Stimulated activated CD4-positive, alpha-beta T cell treated with anti-CD3 and anti-CD28 coated beads, Interleukin-15, amount 100 ng/mL, for 24 hours (primary cell): ENCODE results near the gene AKAIN1.

Experiments used
- DNase-seq: peaks from one replicate; pipeline ENCODE4 v3.0.0-alpha.2; 2020

AKAIN1 gene, protein sequence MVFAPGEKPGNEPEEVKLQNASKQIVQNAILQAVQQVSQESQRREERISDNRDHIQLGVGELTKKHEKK

DNA sequence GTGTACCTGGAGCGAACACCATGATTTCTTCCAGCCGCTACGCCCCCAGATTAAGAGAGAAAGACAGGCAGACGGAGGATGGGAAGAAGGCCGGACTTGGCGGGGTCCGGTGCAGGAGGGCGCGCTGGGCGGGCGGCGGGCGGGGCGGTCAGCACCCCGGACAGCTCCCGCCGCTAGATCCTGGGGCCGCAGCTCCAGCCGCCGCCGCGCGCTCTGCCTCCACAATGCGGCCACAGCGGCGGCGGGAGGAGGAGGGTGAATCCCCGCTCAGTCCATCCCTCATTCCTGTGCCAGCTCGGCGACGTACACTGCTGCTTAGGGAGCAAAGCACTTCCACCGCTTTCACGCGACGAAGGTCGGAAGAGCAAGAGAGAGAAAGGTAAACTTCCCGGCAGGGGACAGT is at the start of gene AKAIN1:
Gene AKAIN1, minus strand, starts transcription at position 226 of the 403 bp plus-strand sequence. Its CDS starts 204 bp downstream, at position 22.
- DNase-seq = peak; percentile 47

DNA sequence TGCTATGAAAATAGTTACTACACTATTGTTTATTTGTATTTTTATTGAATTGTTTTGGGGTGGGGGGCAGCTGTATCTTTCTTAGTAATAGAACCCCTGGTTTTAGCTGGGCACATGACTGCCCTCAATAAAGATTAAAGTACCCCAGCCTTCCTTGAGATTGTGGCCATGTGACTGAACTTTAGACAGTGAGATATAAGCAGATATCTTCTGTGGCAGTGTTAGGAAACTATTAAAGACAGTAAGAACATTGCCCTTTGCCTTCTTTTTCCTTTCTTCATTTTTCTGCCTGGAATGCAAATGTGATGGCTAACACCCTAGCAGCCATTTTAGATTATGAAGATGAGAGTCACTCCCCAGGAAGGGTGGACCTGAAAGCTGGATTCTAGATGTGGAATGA is 47.9 kb upstream of the AKAIN1 start:
- no peak for DNase-seq

DNA sequence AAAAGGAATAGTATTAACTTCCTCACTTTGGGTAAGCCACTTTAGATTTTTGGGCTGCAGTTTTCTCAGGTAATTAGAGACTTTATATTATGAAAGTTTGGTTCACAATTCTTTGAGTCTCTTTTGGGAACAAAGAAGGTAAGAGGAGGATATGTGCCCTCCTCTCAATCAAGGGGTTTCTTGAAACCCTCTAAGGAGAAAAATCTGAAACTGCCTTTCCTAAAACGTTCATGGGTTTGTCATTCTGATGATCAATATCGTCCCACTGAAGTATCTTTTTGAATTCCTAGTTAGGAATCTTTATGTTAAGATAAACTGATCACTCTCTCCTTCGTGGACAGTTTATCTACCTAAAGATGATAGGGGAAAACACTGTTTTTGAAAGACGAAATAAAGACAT is 42.4 kb upstream of the AKAIN1 start:
- DNase-seq = no peak

DNA sequence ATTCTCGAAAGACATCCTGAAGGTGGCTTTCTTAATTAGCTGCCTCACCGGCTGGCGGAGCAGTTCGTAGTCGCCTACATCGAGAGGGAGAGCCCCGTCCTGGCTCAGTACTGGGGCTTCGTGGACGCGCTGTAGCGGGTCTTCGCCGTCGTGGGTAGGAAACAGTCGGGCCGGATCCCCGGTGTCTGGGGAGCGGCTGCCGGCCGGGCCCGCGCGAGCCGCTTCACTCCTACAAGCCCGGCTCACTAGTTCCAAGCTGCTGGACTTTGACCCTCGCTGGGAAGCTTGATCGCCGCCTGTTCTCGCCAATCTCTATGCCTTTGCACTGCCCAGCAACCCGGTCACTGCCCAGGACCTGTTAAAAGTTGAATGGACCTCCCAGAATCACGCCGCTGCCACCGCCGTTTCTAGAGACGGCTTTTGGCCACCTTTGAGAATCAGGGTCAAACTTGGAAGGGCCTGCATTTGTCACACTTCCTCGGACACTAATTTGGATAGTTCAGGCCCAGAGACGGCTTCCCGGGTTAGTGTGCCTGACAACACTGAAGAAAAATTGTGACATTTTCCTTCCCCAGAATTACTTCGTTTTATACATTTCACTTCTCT is 41.4 kb upstream of the AKAIN1 start:
- peak; percentile 56 for DNase-seq

DNA sequence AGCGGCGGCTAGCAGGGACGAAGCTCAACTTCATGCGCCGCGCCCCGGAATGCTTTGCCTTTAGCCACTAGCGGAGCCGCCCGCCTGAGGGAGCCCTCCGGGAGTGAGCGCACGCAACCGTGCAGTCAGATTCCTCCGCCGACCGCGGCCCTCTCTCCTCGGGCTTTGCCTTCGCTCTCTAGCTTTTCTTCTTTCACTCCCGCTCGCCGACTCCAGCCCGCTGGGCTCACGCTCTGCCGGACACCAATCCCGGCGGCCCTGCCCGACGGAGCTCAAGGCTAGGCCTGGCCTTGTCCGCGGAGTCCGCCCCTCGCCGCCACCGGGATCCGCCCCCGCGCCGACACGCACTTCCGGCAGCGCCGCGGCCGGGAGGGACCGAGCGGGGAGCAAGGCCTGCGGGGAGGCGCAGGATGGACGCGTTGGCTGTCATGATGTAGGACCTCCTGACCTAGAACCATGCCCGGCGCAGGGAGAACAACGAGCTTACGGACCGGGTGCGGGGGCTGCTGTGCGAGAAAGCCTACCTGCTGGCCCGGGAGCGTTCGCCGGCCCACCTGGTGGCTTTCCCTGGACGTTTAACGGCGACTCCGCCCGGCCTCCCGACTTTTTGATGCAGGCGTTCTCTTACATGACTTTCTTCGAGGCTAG is 40.8 kb upstream of the AKAIN1 start:
- DNase-seq = peak; percentile 88

DNA sequence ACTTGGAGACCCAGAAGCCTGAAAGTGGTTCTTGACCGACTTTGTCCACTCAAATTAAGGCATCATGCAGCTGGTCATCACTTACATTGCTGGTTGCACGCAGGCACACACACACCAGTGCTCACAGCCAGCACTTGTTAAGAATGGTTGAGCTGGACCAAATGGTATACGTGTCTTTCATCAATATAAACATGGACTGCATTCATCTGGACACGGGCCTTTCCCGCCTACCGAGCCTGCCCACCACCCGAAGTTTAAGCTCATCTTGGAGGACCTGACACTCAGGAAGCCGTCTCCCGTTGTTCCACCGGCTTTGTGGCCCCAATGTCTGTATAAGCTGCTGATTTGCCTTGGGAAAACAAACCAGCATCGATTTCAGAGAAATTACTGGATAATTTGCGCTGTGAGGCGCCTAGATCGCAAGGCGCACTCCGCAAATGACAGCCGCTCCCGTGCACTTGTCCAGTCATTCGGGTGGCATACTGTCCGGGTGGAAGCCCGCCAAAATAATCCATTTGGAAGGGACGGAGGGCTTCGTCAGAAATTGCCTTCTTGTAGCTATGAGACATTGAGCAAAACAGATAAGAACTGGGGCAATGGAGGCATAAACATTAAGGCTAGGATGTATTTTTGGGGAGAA is 40.1 kb upstream of the AKAIN1 start:
- no peak for DNase-seq

DNA sequence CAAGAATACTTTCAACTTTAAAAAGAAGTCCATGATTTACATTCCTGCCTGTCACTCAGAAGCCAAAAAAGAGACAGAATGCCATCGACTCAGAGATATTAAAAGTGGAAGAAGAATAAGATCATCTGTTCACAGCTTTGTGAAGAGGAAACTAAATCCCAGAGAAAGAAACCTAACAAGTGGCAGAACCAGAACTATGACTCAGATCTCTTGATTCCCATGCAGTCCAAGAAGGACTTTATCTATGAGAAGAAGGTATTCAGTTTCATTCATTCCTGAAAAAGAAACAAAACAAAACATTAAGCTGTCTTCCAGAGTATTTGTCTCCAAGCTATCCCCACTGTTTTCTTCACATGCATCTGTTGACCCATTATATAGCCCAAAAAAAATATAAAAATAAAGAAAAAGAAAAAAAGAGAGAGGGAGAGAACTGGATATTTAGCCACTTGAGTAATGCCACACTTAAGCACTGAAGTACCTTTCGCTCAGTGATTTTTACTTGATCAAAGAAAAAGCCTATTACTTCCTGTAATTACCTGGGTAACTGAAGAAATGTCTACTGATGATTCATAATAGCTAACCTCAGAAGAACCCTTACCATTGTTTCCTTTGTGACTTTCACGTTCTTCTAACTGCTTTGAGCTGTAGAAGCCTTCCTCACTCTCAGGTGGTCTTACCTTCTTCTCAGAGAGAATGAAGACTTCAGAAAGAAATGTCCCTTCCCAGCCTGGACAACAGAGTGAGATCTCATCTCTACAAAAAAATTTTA is 17.7 kb upstream of the AKAIN1 start:
- no peak for DNase-seq

DNA sequence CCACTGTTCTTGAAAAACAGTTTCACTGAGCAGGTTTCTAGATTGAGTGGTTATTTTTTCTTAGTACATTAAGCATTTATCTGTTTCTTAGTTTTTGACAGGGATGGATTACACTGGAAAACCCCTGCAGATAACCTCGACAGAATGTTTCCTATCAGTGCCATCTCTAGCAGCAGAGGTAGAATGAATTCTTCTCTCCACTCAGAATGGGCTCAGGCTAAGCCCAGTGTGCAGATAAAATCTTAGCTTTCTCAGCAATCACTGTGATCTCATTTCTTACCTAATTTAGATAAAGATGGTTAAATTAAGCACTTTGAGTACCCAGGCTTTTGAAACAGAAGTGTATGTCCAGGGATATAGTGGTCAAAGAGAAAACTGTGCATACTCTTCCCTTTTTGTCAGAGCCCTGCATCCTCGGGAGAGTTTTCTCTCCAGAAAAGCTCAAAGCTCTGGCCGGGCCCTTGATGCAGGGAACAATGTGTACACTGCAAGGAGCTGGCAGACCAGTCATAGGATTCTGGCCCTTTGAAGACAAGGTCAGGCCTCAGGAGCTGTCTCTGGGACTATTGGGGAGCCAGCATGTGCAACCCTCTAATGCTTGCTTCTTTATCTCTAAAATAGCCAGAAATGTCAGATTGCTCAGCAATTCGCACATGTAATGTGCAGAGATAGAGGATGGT is 10.6 kb upstream of the AKAIN1 start:
- no peak for DNase-seq

DNA sequence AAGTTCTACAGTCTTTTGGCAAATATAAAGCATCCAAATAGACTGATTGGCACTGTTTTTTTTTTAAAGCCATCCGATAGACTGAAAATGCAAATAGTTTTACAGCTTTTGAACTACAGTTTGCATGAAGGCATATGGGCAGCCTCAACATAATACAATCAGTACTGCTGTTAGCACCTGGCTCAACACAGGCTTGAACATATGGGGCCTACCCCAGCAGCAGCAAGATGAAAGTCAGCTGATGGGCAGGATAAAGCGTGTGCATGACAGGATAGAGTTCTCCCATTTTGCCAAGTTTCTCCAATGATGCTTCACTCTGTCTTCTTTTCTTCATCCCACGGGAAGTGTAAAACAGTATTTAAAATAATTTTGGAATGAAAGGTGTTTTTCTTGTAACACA is 1.3 kb upstream of the AKAIN1 start:
- no peak for DNase-seq

DNA sequence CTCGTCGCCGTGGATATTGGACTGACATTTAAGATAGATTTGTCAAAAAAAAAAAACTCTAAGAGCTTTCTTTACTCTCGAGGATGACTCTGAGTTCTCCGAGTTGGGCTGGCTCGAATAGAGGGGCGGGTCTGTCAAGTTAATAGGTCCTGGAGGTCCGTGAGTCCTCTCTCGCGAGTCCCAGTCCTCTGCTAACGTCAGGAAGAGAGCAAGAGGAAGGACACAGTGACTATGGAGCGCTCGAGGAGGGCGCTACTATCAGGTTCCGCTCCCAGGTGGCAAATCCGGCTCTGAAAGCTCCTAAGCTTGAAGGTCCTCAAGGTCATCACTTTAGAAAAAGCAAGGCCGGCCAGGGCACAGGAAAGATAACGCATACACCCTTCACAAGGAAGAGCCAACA is 404 bp upstream of the AKAIN1 start:
- no peak for DNase-seq

DNA sequence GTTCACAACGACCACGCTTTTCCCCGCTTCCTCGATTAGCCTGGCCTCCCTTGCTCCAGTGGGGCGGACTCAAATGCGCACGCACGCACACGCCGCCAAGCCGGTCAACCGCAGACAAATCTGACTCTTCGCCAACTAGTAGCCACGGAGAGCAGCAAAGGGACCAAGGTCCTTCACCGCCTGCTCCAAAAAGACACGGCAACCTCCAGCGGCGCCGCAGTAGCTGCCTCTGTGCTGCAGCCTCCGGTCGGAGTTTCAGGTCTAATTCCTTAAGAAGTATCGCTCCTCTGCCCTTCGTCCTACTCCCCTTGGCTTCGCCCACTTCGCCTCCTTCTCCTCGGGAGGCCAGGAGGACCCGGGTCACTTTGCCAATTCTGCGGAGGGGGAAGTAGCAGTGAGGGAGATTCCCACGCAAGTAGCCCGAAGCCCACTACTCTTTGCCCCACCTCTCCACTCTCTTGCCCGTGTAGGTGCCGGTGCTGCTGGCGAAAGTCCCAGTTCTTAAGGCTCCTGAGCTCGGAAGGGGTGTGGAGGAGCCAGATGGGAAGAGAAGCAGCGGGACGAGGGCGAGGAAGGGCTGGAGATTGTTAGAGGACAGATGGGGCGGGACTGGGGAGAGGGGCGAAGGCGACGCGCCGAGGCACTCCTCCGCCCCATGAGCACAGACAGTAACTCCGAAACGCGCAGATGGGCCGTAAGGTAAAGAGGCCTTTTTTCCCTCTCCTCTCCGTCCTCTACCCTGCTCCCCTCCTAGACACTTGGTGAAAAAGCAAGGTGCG is 615 bp downstream of the AKAIN1 start:
- DNase-seq = peak; percentile 1

DNA sequence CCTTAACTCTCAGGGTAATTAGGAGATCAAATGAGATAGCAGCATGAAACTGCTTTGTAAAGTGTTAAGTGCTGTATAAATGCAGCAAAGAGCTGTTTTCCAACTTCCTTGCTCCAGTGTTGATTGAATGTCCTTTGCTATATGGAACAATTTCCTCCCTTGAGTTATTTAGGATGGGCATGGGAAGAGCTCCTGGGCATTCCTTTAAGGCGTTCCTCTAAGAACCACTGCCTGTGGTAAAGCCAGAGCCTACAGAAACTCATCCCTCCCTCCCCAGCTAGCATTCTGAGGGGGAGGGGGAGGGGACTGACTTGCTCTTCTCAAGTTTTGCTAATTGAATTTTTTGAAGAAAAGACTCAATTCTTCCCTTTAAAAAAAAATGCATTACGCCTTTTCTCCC is 1.4 kb downstream of the AKAIN1 start:
- no peak for DNase-seq

DNA sequence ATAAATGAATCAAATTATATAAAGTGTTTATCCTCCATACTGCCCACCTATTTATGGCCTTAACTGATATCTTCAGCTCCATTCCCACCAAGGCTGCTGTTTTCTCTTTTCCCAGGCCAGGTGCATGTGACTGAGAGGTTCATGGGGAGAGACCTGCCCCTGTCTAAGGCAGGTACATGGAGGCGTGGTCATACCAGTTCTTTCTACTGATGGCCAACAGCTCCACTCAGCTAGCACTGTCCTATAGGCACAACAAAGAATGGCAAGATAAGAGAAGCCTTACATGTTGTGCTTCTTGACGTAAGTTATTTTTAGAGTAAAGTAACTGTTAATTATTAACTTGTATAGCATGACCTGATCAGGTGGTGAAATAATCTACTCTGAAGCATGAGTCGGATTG is 16.8 kb downstream of the AKAIN1 start:
- DNase-seq = no peak

DNA sequence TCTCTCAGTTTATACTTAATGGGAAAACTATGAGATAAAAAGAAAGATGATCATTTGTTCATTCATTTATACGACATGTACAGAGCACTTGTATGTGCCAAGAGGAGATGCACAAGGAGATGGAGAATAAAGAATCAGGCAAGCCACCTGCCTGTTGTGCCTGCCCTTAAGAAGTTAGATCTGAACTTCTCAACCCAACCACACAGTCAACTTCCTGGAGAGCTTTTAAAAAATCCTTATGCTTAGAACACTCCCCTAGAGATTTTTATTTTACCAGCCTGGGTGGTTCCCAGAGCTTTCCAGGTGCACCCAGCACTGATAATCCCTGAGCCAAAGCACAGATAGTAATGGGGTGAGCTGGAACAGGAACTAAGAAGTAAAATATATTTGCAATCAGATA is 18.5 kb downstream of the AKAIN1 start:
- no peak for DNase-seq

DNA sequence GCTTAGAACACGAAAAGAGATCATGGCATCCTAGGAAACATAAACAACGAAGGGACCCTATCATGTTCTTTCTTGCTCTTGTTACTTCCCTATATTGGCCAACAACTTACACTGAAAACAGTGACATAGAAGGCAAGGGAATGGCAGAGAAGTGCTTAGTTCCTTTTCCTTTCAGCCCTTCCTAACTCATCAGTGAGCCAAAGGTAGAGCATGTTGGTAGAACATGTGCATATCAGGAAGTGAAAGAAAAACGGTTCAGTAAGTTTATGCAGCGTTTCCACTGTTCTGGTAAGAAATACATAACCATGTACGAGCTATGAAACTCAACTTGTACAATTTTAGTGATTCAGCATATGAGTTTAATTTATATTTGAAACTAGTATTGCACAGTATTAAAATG is 21.7 kb downstream of the AKAIN1 start:
- DNase-seq = no peak

DNA sequence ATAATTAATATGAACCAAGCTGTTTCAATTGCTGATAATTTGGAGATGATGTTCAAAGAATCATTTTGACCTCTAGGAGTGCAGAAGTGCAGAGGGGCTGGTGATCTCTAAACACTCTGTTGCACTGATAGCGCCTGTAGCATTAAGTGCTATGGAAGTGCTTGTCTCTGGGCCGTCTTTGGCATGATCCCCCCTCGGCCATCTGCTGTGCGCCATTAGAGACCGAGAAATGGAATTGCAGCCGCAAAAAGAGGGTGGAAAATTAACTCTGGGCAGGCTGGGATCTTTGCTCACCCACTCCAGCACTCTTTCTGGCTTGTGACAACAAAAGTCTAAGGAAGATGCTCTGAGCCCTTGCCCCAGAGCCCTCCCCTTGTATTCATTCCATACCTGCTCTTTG is 23.4 kb downstream of the AKAIN1 start:
- no peak for DNase-seq

DNA sequence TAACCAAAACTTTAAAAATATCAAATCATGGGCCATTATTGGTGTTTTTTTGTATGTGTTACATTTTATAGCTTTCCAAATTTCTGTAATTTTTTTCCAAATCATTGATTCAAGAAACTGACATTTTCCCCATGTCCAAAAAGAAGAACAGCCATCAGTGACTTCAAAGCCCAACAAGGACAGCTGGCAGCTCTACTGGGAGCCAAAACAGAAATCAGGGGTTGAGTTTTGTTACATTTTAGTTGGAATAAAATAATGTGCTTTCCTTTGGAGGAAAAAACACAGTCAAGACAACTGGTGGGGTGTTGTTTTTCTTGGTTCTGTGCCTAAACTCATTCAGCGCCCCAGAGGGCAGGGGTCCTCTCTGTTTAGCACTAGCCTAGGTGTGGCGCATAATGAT is 23.8 kb downstream of the AKAIN1 start:
- DNase-seq = no peak

DNA sequence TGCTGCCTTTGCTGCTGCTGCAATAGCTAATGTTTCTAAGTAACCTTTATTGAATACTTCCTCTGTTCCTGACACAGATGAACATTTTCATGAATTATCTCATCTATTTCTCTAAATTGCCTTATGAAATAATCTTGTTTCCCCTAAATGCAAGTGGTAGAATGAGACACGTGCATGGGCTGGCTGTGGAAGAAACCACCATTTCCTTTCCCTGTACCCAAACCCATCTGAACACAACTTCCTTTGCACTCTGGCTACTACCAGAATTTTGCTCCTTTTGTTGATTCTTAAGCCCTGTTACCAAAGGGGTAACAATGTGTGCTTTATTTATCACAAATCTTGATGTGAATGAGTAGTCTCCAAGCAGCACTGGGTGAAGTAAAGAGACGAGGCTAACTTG is 29.2 kb downstream of the AKAIN1 start:
- no peak for DNase-seq

DNA sequence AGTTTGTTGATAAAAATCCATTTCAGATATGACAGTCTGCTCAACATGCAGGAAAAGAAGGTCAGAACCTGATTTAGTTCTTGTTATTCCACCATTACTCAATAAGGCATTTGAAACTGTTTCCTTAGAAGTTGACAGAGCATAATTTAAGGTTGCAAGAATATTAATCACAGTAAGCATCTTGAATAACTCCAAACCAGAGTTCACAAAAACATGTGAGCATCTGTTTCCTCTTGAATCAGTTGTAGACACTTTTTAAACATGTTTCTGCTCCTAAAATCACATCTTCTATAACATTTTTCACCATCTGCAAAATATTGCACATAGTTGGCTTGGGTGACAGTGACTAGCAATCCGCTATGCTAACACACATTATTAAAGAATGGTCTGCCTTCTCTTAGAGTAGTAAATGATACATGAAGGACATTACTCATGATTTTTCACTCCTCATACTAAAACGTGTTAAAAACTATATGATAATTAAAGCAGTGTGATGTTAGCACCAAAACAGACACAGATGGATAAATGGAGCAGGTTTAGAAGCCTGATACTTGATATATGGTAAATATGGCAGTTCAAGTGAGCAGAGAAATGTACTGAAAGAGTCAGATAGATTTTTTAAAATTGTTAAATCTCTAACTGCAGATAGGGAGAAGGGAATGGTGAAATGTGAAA is 30.3 kb downstream of the AKAIN1 start:
- no peak for DNase-seq

DNA sequence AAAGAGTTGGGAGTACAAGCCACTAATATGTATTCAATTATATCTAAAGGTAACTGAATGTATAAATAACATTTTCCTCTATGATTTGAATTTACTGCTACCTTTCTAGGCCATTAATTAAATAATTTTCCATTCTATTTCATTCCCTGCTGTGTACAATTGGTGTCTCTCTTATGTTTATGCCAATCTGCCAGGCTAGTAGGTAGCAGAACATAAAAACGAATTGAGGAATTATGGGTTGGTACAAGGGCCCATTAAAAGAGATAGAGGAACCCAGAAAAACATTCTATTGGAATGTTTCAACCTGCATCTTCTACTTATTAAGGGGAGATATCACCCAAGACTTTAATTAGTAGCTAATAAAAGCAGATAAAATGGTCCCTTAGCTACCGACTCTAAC is 32.2 kb downstream of the AKAIN1 start:
- DNase-seq = no peak

DNA sequence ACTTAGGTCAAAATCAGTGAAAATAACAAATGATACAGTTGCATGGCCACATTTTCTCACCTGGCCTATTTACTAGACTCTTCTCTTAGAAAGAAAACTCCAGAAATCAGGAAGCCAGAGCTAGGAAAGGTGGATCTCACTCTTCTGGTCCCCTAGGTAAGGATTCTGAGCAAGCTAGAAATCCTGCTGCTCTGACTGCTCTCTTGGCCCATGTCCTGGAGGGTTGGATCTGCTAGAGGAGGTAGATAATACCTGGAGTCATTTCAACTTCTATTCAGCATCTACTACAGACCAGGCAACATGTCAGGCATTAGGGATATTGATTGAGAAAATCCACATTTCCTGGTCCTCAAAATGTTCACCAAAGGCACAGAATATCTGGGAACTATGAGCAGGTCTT is 34.9 kb downstream of the AKAIN1 start:
- no peak for DNase-seq

DNA sequence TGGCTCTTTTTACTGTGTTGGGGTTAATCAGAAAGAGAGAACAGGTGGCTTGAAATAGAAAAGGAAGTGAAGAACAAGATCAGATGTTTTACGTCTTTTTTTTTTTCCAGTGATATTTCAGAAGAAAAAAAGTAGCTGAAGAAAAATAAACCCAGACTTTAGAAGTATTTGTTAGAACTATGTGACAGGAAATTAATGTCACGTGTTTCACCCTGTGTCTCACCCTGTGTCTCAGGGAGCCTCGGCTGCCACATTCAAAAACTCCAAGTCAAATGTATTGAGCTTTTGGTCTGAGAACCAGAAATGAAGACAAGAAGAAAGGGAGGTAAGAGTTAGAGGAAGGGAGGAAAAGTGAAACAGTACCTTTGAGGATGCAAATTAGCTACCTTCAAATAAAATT is 38.0 kb downstream of the AKAIN1 start:
- DNase-seq = no peak
